ENCODE results near the gene ALOX15B.
"Not testable (repeated sequence)": the region's sequence is repeated elsewhere in the genome, so short reads cannot be mapped to it uniquely, and the experiment has no call there.

ALOX15B gene

DNA sequence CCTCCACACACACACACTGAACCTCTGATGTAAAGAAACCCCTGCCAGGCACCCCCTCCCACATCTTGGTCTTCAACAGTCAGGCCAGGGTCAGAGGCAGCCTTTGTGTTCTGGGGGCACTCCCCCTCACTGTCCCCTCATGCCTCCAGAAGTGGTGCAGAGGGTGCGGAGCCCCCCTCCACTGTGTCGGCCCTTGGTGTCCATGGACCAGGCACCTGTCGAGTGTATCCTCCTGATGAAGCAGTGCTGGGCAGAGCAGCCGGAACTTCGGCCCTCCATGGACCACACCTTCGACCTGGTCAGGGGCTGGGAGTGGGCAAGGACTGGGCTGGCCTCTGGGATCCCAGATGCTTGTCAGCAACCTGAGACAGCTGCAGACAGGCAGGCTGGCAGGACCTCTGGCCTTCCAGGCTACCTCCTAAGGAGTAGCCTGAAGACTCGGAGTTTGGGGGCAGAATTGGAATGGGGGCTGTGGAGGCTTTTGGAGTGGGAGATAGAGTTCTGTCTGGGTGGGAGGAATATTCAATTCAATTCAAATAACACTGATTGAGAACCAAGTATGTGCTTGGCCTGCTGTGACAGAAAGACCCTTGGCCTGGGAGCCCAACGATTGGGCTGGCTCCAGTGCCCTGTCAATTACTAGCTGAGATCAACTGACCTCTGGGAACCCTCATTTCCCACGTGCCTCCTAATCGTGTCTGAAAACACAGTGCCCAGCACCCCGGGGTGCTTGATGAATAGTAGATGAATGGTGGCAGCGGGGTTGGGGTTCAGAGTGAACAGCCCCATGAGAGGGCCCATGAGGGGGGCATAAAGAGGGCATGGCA lies 24.9 kb upstream of the ALOX15B start:
- DNase-seq (ENCODE audit: low read depth) = no peak

DNA sequence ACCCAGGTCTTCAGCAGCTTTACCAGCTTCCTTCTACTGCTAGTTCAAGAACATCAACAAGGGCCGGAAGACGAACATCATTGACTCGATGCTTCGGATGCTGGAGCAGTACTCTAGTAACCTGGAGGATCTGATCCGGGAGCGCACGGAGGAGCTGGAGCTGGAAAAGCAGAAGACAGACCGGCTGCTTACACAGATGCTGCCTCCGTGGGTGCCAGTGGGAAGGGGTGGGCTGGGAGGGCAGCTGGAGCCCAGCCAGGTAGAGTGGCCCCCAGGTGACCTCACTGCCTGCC lies 24.4 kb upstream of the ALOX15B start:
- no peak for DNase-seq (ENCODE audit: low read depth)

DNA sequence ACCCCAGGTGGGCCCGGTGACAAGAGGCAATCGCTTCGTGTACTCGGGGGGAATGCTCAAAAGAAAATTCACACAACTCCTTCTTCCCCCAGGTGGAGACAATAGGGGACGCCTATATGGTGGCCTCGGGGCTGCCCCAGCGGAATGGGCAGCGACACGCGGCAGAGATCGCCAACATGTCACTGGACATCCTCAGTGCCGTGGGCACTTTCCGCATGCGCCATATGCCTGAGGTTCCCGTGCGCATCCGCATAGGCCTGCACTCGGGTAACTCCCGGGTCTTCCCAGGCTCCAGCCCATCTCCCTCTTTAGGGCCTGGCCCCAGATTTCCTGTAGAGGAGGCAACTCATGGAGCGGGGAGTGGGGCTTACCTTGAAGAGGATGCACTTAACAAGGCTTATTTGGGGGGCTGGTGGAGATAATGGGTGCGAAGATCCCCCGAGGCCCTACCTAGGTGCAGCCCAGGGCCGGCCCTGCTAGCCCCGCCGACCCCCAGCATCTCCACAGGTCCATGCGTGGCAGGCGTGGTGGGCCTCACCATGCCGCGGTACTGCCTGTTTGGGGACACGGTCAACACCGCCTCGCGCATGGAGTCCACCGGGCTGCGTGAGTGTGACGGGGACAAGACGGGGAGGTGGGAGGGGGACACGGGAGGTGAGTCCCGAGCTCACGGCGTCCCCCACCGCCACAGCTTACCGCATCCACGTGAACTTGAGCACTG lies 23.5 kb upstream of the ALOX15B start:
- DNase-seq (ENCODE audit: low read depth) = no peak

DNA sequence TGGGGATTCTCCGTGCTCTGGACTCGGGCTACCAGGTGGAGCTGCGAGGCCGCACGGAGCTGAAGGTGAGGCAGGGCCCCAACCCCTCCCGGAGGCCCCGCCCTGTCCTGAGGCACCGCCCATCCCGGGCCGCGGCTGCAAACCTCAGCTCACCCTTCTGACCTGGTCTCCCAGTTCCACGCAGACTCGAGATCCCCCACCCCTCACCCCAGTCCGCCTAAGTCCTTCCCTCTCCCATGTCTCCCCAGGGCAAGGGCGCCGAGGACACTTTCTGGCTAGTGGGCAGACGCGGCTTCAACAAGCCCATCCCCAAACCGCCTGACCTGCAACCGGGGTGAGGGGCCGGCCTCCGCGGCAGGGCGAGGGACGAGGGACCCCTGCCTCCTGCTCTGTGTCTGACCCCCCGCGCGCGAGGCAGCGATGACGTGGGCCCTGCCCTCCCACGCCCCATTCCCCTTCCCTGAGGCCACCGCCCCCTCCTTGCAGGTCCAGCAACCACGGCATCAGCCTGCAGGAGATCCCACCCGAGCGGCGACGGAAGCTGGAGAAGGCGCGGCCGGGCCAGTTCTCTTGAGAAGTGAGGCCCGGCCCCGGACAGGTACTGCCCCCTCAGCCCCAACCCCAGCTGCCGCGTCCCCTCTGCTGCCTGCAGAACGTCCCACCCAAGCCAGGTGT lies 22.8 kb upstream of the ALOX15B start:
- no peak for DNase-seq (ENCODE audit: low read depth)

DNA sequence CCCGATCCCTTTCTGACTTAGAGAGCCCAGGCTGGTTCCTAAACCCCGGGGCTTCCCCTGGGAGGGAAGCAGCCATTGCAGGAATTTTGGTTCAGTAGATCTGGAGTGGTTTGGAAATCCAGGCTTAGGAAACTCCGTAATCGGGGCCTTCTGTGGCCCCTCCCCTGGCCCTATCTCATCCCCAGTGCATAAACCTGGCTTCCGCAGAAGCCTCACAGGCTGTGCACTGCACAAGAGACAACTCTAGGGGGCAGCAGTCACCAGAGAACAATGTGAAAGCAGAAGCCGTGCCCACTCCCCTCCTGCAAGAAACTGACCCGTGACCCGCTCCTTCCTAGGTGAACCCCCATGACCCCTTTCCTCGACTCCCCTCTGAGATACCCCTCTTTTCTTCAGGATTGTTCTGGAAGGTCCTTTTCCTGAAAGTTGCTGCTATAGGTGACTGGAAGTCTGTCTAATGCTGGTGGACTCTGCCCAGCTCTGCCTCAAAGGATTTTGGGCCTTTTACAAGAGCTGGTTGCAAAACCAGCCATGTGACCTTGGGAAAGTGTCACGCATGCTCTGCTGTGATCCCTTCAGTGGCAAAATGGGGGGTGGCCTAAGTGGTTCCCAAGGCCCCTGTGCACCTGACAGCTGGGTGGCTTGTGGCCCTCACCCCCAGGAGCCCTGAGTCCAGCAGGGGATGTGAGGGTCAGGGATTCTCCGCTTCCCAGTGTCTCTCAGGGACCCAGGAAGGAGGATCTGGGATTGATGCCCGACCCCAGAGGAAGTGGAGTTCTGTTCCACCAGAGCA lies 22.0 kb upstream of the ALOX15B start:
- no peak for DNase-seq (ENCODE audit: low read depth)

DNA sequence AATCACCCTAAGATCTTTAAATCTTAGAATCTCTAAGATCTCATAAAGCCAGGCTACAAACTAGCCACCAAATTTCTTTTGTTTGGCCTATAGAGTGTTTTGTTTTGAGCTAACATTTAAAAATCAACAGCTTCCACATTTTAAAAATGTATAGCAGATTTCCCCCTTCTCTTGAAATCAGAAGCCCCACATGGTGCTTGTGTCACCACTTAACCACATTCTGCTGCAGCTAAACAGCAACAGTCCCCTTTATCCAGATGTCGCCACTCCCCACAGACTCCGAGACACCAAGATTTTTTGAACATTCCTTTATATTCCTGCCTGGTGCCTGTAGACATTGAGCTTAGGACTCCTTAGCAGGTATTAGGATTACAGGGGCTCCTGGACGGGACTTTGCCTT lies 20.4 kb upstream of the ALOX15B start:
- DNase-seq (ENCODE audit: low read depth) = no peak

DNA sequence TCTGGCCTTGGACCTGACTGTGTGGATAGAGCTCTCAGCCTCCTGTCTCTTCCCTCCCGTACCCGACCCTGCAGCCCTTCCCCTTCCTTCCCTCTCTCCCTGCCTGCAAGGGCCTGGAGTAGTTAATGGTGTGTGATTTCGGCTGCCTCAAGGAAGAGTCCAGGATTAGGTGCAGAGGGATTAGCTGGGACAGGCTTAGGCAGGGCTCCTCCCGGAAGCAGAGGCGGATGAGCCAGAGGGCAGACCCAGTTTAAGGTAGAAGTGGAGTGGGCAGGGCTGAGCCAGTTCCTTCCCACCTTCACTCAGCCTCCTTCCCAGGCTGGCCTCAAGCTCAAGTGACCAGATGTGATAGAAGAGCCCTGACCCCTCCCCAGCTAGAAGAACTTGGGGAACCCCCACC lies 19.7 kb upstream of the ALOX15B start:
- no peak for DNase-seq (ENCODE audit: low read depth)

DNA sequence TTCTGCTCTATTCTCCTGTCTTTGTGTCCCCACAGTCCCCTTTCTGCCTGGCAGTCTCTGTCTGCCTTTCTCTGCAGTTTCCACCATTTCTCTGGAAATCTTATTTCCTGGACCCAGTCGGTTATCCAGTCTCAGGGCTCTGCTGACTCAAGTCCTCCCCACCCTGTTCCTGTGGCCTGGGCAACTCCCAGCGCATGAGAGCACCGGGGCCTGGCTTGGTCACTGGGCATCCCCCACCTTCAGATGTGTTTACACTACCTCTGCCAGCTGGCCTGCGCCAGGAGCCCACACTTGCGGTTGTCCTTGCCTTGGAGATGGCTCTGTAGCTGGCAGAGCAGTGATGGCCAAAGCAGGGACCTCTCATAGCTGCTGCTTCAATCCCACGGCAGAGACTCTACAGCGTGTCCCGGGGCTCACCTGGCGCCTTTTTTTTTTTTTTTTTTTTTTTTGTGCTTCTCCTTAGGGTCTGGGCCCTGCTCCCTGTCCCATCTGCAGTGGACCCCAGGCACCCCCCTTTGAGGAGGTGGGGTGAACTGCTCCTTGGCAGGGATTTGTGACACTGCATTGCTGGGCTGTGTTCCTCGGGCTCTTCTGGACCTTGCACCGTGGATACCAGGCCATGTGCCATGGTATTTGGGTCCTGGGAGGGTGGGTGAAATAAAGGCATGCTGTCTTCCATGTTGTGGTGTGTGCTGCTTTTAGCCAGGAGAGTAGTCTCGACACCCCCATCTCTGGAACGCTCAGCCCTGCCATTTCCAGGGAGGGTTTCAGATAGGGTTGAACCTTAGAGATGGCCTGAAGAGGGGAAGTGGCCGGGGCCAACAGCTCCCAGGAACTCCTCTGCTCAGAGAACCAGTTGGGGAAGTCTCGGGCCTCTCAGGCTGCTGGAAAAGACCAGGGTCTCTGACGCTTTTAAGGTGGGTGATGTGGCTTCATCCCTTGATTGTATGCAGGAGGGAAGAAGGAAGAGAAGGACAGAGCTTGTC lies 18.9 kb upstream of the ALOX15B start:
- DNase-seq (ENCODE audit: low read depth) = no peak

DNA sequence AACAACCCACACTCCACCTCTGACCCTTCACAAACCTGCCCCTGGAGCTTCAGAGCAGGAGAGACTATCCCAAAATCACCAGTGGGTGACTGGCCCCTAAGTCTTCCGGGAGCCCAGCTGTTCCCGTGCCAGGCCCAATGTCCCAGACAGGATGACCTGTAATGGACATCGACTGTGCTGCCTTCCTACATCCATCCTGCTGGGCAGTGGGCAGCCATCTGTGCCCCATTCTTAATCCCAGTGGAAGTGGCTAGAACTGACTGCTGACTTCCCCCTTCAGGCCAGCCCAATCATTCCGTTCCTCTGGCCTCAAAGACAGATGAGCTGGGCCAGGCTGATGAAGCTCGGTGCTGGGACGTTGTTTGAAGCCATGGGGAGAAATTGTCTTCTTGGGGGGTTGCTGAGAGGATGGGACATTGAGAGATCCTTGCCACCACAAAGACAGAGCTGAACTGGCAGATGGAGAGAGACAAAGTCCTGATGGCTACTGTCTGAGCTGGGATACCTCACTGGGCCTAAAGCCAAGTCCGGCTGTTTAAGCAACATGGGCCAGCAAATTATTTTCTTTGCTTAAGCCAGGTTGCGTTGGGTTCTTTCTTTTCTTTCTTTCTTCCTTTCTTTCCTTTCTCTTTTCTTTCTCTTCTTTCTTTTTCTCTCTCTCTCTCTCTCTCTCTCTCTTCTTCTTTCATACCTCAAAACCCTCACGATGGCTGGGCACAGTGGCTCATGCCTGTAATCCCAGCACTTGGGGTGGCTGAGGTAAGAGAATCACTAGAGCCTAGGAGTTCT lies 17.9 kb upstream of the ALOX15B start:
- no peak for DNase-seq (ENCODE audit: low read depth)

DNA sequence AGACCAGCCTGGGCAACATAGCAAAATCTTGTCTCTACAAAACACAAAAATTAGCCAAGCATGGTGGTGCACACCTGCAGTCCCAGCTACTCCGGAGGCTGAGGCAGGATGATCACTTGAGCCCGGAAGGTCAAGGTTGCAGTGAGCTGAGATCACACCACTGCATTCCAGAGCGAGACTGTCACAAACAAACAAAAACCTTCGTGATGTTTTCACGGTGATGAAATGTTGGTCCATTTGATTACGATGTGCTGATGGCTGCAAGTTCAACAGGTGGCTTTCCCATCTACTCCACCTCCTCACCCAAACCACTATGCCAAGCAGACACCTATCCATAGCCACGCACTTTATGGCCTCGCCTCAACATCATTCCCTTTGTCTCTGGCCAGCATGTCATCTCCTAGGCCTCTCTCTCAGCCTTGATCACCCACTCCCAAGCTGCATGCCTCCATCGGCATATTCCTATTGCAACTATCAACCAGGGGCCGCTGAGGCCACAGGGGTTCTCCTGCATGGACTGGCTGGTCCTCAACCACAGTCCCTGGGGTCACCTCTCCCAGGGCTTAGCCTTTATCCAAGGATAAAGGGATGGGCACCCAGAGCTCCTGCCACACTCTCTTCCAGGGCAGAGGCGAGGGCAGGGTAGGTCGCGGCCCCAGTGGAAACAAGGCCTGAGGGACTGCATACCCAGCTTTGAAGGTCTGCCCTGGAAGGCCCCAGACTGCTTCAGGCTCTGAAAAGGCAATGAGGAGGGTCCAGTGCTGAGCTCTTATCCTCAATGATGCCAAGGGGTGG lies 17.1 kb upstream of the ALOX15B start:
- DNase-seq (ENCODE audit: low read depth) = no peak

DNA sequence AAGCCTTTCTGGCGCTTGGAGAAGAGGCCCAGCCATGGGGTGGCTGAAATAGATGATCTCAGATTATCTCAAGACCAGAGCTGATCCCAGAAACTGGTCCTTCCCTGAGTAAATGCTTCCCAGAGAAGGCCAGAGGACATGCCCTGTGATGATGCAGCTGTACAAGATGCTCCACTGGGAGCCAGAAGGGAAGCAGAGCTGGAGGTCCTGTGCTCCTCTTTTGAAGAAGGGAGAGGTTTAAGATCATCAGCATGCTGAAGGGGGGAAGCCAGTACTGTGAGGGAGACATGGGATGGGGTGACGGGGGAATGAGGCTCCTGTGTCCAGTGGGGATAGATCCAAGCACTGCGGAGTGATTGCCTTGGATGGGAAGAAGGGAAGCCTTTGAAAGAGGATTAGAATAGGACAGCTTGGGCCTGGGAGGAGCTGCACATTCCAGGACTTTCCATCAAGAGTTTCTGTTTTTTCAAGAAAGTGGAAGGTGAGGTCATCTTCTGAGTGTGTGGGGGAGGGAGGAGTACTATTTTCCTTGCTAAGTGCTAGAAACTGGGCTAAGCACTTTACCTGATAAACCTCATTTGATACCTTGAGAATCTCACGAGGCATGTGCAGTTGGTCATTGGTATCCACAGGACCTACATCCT lies 16.4 kb upstream of the ALOX15B start:
- no peak for DNase-seq (ENCODE audit: low read depth)

DNA sequence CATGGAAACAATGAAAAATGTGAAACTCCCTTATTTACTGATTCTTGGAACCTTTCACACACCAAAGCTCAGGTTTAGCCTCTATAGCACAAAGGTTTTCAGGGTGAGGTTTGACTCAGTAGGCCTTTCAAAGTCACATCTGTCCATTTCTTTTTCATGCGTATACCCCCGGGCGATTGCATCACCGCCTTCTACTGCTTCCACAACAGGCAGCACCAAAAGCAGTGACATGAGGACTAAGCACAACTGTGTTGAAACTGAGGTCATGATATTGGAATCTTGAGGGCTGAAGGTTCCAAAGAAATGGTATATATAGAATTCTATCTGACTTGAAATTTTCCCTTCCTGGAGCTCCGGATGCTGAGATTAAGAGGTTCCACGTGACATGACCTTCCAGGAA lies 14.7 kb upstream of the ALOX15B start:
- DNase-seq (ENCODE audit: low read depth) = not testable (repeated sequence)

DNA sequence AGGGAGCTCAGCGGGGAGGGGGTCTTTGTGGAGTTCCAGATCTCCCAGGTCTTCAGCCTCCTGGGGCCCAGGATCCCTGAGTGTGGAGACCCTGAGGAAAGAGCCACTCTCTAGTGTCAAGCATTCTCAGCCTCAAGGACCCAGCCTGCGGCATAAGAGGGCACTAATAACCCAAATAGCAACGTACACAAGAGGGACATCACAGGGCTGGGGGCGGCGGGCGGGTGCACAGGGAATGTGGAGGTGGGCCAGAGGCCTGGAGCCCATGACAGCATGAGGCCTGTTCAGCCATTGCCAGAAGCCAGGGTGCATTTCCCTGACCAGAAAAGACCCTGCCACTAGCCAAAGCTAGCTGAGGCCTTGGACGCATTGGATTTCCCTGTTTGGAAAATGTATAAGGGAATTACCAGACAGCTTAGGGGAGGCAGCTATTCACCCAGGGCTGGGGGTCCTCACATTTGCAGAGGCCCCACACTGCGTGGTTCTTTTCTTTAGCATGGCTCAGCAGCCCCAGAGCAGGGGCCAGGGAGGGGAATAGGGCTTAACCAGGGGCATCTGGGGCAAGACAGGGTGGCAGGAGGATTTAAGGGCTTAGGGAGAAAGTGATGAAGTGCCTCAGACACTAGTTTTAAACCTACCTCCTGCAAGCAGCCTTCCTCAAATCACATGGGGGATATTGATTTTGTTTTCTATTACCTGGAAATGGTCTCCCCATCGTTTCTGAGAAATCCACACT lies 13.5 kb upstream of the ALOX15B start:
- no peak for DNase-seq (ENCODE audit: low read depth)

DNA sequence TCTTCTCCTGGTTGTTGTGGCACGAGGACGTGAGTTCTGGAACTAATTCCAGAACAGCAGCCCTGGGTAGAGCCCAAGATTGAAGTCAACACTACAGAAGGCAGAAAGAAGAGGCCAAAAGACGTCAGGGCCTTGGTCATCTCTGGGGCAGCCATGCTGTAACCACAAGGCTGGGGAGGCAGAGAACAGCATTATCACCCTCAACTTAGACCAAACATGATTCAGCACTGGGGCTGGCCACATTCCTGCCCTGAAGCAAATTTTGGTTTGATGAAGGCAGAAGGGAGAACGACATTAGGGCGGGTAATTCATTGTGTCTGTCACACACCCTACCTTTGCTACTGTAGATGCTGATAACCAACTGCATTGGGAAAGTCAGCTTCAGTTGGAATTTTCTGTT lies 9.7 kb upstream of the ALOX15B start:
- DNase-seq (ENCODE audit: low read depth) = no peak

DNA sequence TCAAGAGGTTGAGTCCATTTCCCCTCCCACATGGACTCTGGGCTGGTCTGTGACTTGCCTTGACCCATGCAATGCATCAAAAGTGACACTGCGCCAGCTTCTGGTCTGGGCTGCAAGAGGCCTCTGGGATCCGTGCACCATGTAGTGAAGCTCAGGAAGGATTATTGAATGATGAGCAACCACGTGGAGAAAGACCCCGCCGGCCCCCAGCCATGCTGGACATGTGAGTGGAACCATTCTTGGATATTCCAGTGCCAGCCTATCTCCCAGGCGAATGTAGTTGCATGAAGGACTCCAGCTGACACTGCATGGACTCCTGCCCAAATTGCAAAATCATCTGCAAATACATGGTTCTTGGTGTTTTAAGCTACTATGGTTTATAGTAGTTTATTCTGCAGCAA lies 7.6 kb upstream of the ALOX15B start:
- DNase-seq (ENCODE audit: low read depth) = no peak

DNA sequence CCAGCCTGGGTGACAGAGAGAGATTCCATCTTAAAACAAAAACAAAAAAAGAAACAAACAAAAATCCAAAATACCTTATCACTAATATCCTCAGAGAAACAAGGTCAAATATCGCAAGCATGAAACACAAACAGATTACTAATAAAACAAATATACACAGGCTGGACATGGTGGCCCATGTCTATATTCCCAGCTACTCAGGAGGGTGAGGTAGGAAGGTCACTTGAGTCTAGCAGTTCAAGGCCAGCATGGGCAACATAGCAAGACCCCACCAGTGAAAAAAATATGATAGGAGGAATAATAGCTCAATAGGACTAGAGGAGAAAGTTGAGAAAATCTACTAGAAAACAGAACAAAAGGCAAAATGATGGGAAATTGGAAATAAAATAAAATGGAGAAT lies 6.9 kb upstream of the ALOX15B start:
- no peak for DNase-seq (ENCODE audit: low read depth)

DNA sequence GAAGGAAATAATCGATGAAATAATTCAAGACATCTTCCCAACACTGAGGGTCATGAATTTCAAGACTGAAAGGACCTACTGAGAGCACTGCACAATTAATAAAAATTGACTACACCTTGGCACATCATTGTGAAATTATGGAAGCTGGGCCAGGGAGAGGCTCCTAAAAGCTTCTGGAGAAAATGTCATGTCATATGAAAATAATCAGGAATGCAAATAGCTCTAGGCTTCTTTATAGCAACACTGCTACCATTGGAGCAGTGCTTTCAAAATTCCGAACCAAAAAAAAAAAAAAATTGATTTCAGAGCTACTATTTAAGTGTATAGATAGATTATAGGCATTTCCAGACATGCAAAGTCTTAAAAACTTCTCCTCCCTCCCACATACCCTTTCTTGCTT lies 6.4 kb upstream of the ALOX15B start:
- DNase-seq (ENCODE audit: low read depth) = no peak

DNA sequence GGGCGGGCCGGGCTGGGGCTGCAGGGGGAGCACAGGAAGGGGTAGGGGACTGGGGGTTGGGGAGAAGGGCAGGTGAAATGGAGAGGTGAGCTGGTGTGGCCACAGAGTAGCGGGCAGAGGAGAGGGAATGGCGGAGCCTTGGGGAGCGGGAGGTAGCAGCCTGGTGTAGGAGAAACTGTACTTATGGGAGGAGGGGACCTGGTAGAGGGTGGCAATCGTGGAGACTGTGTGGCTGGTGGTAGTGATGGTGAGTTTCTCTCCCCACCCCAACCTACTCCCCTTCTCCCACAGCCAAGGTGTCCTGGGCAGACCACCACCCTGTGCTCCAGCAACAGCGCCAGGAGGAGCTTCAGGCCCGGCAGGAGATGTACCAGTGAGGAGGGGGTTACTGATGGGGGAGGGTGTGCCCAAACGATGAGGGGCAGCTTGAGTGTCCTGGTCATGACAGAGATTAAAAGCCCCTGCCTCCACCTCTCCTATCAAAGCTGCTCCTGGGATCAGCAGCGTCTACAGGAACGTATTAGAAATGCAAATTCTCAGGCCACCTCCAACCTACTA lies 831 bp downstream of the ALOX15B start:
- DNase-seq (ENCODE audit: low read depth) = no peak
